ENCODE data around the gene TGFB2. TPM values are rescaled to one million over a fixed set of nuclear protein-coding genes. Genes with fewer than 3 reads are reported as not detected.
A peak's percentile ranks its signal among the peaks of the same experiment; 100 is the strongest.

The TGFB2 gene
- total RNA-seq, 4 donors from 2014 or later: 2.2 to 16.7 (median 8.0) TPM

DNA sequence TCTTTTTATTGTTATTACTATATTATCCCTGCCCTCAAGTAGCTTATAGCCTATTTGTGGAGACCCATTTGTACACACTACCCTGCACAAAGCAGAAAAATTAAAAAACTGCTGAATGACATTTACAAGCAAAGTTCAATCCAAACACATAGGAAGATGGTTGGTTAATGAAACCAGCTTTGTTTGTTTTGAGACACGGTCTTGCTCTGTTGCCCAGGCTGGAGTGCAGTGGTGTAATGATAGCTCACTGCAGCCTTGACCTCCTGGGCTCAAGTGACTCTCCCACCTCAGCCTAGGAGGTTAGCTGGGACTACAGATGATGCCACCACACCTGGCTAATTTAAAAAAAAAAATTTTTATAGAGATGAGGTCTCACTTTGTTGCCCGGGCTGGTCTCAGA lies 31.6 kb downstream of the TGFB2 start:
- Histone ChIP-seq H3K27ac (peak overlapping the region in 2 of 3 donors; percentile 13 to 54), H3K9me3 (no peaks in the 10 kb centered on the region), H3K36me3 (no peaks in the 10 kb centered on the region), H3K27me3 (no peaks in the 10 kb centered on the region), H3K4me3 (replicated peaks in 1 of 3) (no peak overlapping the region), H3K4me1 (peaks cover 20 to 63% of the 10 kb centered on the region in 2 donors)
- DNase-seq: peak; percentile 57 to 69
- TF ChIP-seq, protein P1, sequence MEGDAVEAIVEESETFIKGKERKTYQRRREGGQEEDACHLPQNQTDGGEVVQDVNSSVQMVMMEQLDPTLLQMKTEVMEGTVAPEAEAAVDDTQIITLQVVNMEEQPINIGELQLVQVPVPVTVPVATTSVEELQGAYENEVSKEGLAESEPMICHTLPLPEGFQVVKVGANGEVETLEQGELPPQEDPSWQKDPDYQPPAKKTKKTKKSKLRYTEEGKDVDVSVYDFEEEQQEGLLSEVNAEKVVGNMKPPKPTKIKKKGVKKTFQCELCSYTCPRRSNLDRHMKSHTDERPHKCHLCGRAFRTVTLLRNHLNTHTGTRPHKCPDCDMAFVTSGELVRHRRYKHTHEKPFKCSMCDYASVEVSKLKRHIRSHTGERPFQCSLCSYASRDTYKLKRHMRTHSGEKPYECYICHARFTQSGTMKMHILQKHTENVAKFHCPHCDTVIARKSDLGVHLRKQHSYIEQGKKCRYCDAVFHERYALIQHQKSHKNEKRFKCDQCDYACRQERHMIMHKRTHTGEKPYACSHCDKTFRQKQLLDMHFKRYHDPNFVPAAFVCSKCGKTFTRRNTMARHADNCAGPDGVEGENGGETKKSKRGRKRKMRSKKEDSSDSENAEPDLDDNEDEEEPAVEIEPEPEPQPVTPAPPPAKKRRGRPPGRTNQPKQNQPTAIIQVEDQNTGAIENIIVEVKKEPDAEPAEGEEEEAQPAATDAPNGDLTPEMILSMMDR (IDR thresholded peaks at IDR 0.05): no peak
- TF ChIP-seq POLR2A (IDR thresholded peaks at IDR 0.05): no peak
- WGBS, 2 donors: 19 to 34% methylated on average over 2 of the region's 2 CpGs
- intact Hi-C loops (cut with DNase I): no loop called here

DNA sequence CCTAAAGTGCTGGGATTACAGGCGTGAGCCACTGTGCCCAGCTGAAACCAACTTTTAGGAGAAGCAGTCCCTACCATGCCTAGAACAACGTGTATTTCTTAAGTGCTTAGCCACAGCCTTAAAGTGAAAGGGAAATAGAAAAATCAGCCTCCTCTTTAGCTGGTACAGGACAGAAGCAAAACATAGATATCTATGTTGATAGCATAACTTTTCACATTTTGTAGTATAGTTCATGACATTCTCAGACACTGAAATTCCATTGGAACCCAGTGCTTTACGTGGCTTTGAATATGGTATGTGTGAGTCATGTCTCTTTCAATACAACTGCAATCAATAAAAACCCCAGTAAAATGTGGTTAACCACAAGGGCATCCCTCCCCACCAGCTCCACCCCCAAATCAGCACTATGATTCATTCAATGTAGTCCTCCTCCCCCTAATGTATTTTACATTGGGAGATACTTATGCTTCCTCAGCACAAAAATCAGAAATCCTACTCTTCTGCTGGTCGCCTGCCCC lies 32.1 kb downstream of the TGFB2 start:
- peaks cover 20 to 58% of the 10 kb centered on the region in 2 donors for H3K4me1 ChIP-seq
- WGBS, 2 donors: 57 to 65% methylated on average over 4 of the region's 4 CpGs

DNA sequence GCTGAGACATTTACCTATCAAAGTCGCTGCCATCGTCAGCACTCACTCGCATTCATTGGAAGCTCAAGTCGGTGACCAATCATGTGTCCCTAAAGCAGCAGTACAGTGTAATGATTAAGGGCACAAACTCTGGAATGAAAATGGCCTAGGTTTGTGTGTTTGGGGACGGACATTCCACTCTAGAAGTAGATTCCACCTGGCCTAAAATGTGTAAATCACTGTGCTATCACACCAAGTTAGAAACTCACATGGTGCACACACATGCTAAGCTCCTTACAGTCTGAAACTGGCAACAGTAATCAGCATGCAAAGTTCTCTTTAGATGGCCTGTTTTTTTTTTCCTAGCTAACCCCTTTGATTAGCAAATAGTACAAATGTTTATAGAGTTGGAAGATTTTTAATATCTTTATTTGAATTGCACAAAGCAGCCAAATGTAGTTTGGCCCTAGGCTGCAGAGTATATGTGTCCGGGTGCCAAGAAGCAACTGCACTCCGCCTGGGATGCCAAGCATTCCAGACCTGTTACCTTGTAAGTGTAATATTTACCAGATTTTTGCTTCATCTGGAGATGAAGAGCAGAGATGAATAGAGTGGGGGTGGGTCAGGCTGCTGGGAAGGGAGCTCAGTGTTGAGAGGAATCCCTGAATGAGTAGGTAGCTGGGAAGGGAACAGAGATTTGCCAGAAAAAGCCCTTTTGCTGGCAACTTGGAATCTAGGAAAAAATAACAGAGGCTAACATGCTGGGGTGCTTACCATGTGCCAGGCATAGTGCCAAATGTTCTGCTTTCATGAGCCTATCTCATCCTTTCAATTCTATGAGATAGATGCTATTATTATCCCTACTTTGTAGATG lies 35.2 kb downstream of the TGFB2 start:
- no peaks in the 10 kb centered on the region for H3K36me3 ChIP-seq
- WGBS, 2 donors: 66 to 68% methylated on average over 7 of the region's 7 CpGs
- peaks cover 12 to 36% of the 10 kb centered on the region in 2 donors for H3K4me1 ChIP-seq
- H3K4me3 ChIP-seq (replicated peaks in 1 of 3): no peak overlapping the region
- TF ChIP-seq, protein P1 (IDR thresholded peaks at IDR 0.05): no peak
- no peak for TF ChIP-seq POLR2A (IDR thresholded peaks at IDR 0.05)
- H3K9me3 ChIP-seq: no peaks in the 10 kb centered on the region
- no peaks in the 10 kb centered on the region for H3K27me3 ChIP-seq
- H3K27ac ChIP-seq: peak overlapping the region in 2 of 3 donors; percentile 30 to 61
- peak; percentile 45 to 77 for DNase-seq
- intact Hi-C loops (cut with DNase I): loop anchor here (10.0 kb wide), 1 partner anchor 74 kb away; no protein-coding TSS in a partner anchor

More for the DNA sequence above, 32.1 kb downstream of the TGFB2 start:
- DNase-seq: no peak
- no peaks in the 10 kb centered on the region for H3K36me3 ChIP-seq
- peak overlapping the region in 1 of 3 donors; percentile 54 for H3K27ac ChIP-seq
- no peak overlapping the region for H3K4me3 ChIP-seq (replicated peaks in 1 of 3)
- intact Hi-C loops (cut with DNase I): no loop called here
- TF ChIP-seq, protein P1 (IDR thresholded peaks at IDR 0.05): no peak
- no peak for TF ChIP-seq POLR2A (IDR thresholded peaks at IDR 0.05)
- H3K27me3 ChIP-seq: no peaks in the 10 kb centered on the region
- H3K9me3 ChIP-seq: no peaks in the 10 kb centered on the region

DNA sequence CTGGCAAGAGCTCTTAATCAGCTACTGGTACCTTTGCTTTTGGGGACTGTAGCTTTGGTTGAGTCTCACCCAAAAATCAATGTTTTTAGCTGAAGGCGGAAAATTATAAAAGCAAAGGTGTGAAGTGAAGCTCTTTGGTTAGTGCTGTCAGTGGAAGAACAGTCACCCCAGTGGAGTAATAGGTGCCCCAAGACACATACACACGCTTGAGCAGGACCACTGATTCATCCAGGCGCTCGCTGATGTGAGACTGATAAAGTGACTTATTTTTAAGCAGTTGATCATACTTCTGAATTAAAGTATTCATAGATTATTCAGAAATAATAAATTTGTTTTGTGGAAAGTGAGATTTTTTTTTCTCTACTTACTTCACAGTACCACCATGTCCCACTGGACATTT lies 37.1 kb downstream of the TGFB2 start:
- 94 to 99% methylated on average over 4 of the region's 4 CpGs for WGBS, 2 donors
- DNase-seq: no peak
- H3K27ac ChIP-seq: no peak overlapping the region
- peaks cover 8 to 25% of the 10 kb centered on the region in 2 donors for H3K4me1 ChIP-seq
- intact Hi-C loops (cut with DNase I): loop anchor here (10.0 kb wide), 1 partner anchor 73 kb away; no protein-coding TSS in a partner anchor
- no peaks in the 10 kb centered on the region for H3K36me3 ChIP-seq
- TF ChIP-seq POLR2A (IDR thresholded peaks at IDR 0.05): no peak
- TF ChIP-seq, protein P1 (IDR thresholded peaks at IDR 0.05): no peak
- H3K27me3 ChIP-seq: no peaks in the 10 kb centered on the region
- no peaks in the 10 kb centered on the region for H3K9me3 ChIP-seq
- H3K4me3 ChIP-seq (replicated peaks in 1 of 3): no peak overlapping the region

DNA sequence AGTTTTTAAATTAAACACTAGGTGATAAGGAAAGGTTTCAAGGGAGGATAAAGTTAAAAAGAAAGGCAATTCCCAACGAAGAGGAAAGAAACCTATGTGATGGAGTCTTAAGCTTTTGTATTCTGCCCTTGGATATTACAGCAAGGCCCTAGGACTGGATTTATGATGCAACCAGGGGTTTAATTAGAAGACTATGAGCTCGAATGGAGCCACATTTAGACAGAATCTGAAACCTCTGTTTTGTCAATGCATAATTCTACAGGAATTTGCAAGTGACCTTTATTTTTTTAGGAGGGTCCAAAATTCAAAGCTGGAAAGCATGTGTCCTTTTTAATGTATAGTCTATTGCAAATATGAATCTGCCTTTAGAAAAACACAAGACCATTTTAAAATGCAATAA lies 37.9 kb downstream of the TGFB2 start:
- H3K4me3 ChIP-seq (replicated peaks in 1 of 3): no peak overlapping the region
- TF ChIP-seq POLR2A (IDR thresholded peaks at IDR 0.05): no peak
- TF ChIP-seq, protein P1 (IDR thresholded peaks at IDR 0.05): no peak
- 77 to 88% methylated on average over 2 of the region's 2 CpGs for WGBS, 2 donors
- H3K4me1 ChIP-seq: peaks cover 8 to 20% of the 10 kb centered on the region in 2 donors
- H3K9me3 ChIP-seq: no peaks in the 10 kb centered on the region
- H3K27ac ChIP-seq: no peak overlapping the region
- no peaks in the 10 kb centered on the region for H3K27me3 ChIP-seq
- no peaks in the 10 kb centered on the region for H3K36me3 ChIP-seq
- intact Hi-C loops (cut with DNase I): loop anchor here (10.0 kb wide), 1 partner anchor 72 kb away; no protein-coding TSS in a partner anchor
- DNase-seq: no peak

All from thyroid gland (tissue), 4 donors.